HG03025 (cell line): ENCODE measurements around the gene CABLES2.

Experiments
- ATAC-seq: cut with Tn5 transposase; IDR thresholded peaks from one replicate; pipeline ENCODE4 v1.9.1; 2021; ENCODE audit warnings: mild to moderate bottlenecking, moderate library complexity; ENCODE audit not compliant: unreplicated experiment, low FRiP score

Gene CABLES2

GRCh38 chr20:62419759-62420158, 12.7 kb upstream of the CABLES2 start:
- no peak for ATAC-seq

GRCh38 chr20:62418709-62419487, 11.8 kb upstream of the CABLES2 start:
- ATAC-seq: no peak

- ATAC-seq: no peak
Observed at GRCh38 chr20:62417981-62418708, 11.1 kb upstream of the CABLES2 start.

GRCh38 chr20:62416651-62417637, 9.9 kb upstream of the CABLES2 start:
- ATAC-seq: no peak

- no peak for ATAC-seq
Observed at GRCh38 chr20:62415354-62416111, 8.4 kb upstream of the CABLES2 start.

- ATAC-seq: no peak
Observed at GRCh38 chr20:62413896-62414481, 6.9 kb upstream of the CABLES2 start.

GRCh38 chr20:62413025-62413570, 6.0 kb upstream of the CABLES2 start:
- no peak for ATAC-seq

GRCh38 chr20:62412194-62413024, 5.3 kb upstream of the CABLES2 start:
- no peak for ATAC-seq

- ATAC-seq: no peak
Observed at GRCh38 chr20:62411479-62412193, 4.6 kb upstream of the CABLES2 start.

- no peak for ATAC-seq
Observed at GRCh38 chr20:62410746-62411478, 3.8 kb upstream of the CABLES2 start.

- ATAC-seq: no peak
Observed at GRCh38 chr20:62409931-62410745, 3.1 kb upstream of the CABLES2 start.

- no peak for ATAC-seq
Observed at GRCh38 chr20:62409086-62409853, 2.2 kb upstream of the CABLES2 start.

- ATAC-seq: no peak
Observed at GRCh38 chr20:62408640-62409039, 1.6 kb upstream of the CABLES2 start.

GRCh38 chr20:62408055-62408454, 970 bp upstream of the CABLES2 start:
- no peak for ATAC-seq

GRCh38 chr20:62406635-62407176, 379 bp downstream of the CABLES2 start:
- no peak for ATAC-seq
